ENCODE results near the gene CUL3. TPM values are rescaled to one million over a fixed set of nuclear protein-coding genes. Genes with fewer than 3 reads are reported as not detected.

Gene CUL3
- total RNA-seq, 1 donor from 2014 or later, result 99.4 TPM

GRCh38 chr2:224601923-224602322, 16.8 kb upstream of the CUL3 start:
- Mint-ChIP-seq H3K27me3 (ENCODE audit: unreplicated experiment) (no peaks in the 10 kb centered on the region), H3K4me3 (ENCODE audit: unreplicated experiment) (no peak overlapping the region), H3K36me3 (ENCODE audit: unreplicated experiment) (no peaks in the 10 kb centered on the region), H3K4me1 (ENCODE audit: low read depth, unreplicated experiment) (no peaks in the 10 kb centered on the region), H3K9me3 (ENCODE audit: unreplicated experiment) (peaks cover 5% of the 10 kb centered on the region), H3K27ac (ENCODE audit: unreplicated experiment) (no peak overlapping the region)
- no peak for TF ChIP-seq CTCF (IDR thresholded peaks at IDR 0.05; ENCODE audit: partially characterized antibody, unreplicated experiment)
- DNase-seq, result no peak

- Mint-ChIP-seq H3K4me1 (ENCODE audit: low read depth, unreplicated experiment) (no peaks in the 10 kb centered on the region), H3K36me3 (ENCODE audit: unreplicated experiment) (no peaks in the 10 kb centered on the region), H3K4me3 (ENCODE audit: unreplicated experiment) (no peak overlapping the region), H3K27ac (ENCODE audit: unreplicated experiment) (no peak overlapping the region), H3K27me3 (ENCODE audit: unreplicated experiment) (peaks cover under 1% of the 10 kb centered on the region), H3K9me3 (ENCODE audit: unreplicated experiment) (peaks cover 4% of the 10 kb centered on the region)
- TF ChIP-seq CTCF (IDR thresholded peaks at IDR 0.05; ENCODE audit: partially characterized antibody, unreplicated experiment), result no peak
- no peak for DNase-seq
Observed at GRCh38 chr2:224598678-224599077, 13.5 kb upstream of the CUL3 start.

GRCh38 chr2:224596289-224596688, 11.1 kb upstream of the CUL3 start:
- Mint-ChIP-seq H3K27me3 (ENCODE audit: unreplicated experiment) (peaks cover 2% of the 10 kb centered on the region), H3K9me3 (ENCODE audit: unreplicated experiment) (peaks cover 2% of the 10 kb centered on the region), H3K4me3 (ENCODE audit: unreplicated experiment) (no peak overlapping the region), H3K27ac (ENCODE audit: unreplicated experiment) (no peak overlapping the region), H3K4me1 (ENCODE audit: low read depth, unreplicated experiment) (no peaks in the 10 kb centered on the region), H3K36me3 (ENCODE audit: unreplicated experiment) (no peaks in the 10 kb centered on the region)
- TF ChIP-seq CTCF (IDR thresholded peaks at IDR 0.05; ENCODE audit: partially characterized antibody, unreplicated experiment), result no peak
- no peak for DNase-seq

GRCh38 chr2:224595518-224595917, 10.4 kb upstream of the CUL3 start:
- Mint-ChIP-seq H3K27ac (ENCODE audit: unreplicated experiment) (no peak overlapping the region), H3K27me3 (ENCODE audit: unreplicated experiment) (peaks cover 2% of the 10 kb centered on the region), H3K9me3 (ENCODE audit: unreplicated experiment) (peaks cover 2% of the 10 kb centered on the region), H3K4me3 (ENCODE audit: unreplicated experiment) (no peak overlapping the region), H3K36me3 (ENCODE audit: unreplicated experiment) (no peaks in the 10 kb centered on the region), H3K4me1 (ENCODE audit: low read depth, unreplicated experiment) (no peaks in the 10 kb centered on the region)
- DNase-seq, result no peak
- TF ChIP-seq CTCF (IDR thresholded peaks at IDR 0.05; ENCODE audit: partially characterized antibody, unreplicated experiment), result no peak

GRCh38 chr2:224594840-224595239, 9.7 kb upstream of the CUL3 start:
- no peak overlapping the region for H3K4me3 Mint-ChIP-seq (ENCODE audit: unreplicated experiment)
- no peak for TF ChIP-seq CTCF (IDR thresholded peaks at IDR 0.05; ENCODE audit: partially characterized antibody, unreplicated experiment)
- H3K9me3 Mint-ChIP-seq (ENCODE audit: unreplicated experiment), result peaks cover 2% of the 10 kb centered on the region
- no peak overlapping the region for H3K27ac Mint-ChIP-seq (ENCODE audit: unreplicated experiment)
- peaks cover 2% of the 10 kb centered on the region for H3K27me3 Mint-ChIP-seq (ENCODE audit: unreplicated experiment)
- H3K4me1 Mint-ChIP-seq (ENCODE audit: low read depth, unreplicated experiment), result no peaks in the 10 kb centered on the region
- H3K36me3 Mint-ChIP-seq (ENCODE audit: unreplicated experiment), result no peaks in the 10 kb centered on the region
- no peak for DNase-seq
